Aorta (tissue), 5 donors: ENCODE measurements around the gene POFUT2. TPM values are rescaled to one million over a fixed set of nuclear protein-coding genes. Genes with fewer than 3 reads are reported as not detected.

Experiments used
- ATAC-seq: fragments of 200-7000 bp; cut with Tn5 transposase; one replicate; pipeline ENCODE4 v1.9.1; 2022; ENCODE audit warnings: moderate library complexity; ENCODE audit not compliant: low FRiP score
- DNase-seq, 2 donors: peaks; one replicate each; pipeline ENCODE4 v3.0.0-alpha.2; 2020
- H3K27ac ChIP-seq, 2 donors: one replicate each; pipeline ENCODE4 v1.5.1; 2013; ENCODE audit warnings: low read length in 2 of 2, mild to moderate bottlenecking in 2 of 2, moderate library complexity in 2 of 2, control low read depth in 1 of 2, inconsistent platforms in 1 of 2, low read depth in 1 of 2
- H3K27me3 ChIP-seq, 2 donors: one replicate each; pipeline ENCODE4 v1.6.1; 2013; ENCODE audit warnings: control low read depth in 1 of 2, low read length in 1 of 2, mild to moderate bottlenecking in 1 of 2, moderate library complexity in 1 of 2; ENCODE audit not compliant: insufficient read depth in 2 of 2, control insufficient read depth in 1 of 2
- H3K36me3 ChIP-seq, 2 donors: one replicate each; pipeline ENCODE4 v1.6.1; 2013; ENCODE audit warnings: control low read depth in 1 of 2, low read length in 1 of 2, mild to moderate bottlenecking in 1 of 2; ENCODE audit not compliant: insufficient read depth in 2 of 2, control insufficient read depth in 1 of 2
- H3K4me1 ChIP-seq, 2 donors: one replicate each; pipeline ENCODE4 v1.6.1; 2013; ENCODE audit warnings: low read length in 2 of 2, control low read depth in 1 of 2, mild to moderate bottlenecking in 1 of 2, moderate library complexity in 1 of 2; ENCODE audit not compliant: insufficient read depth in 2 of 2, control insufficient read depth in 1 of 2
- H3K4me3 ChIP-seq, 2 donors: one replicate each; pipeline ENCODE4 v1.5.1; 2013; ENCODE audit warnings: low read length in 2 of 2, control low read depth in 1 of 2, mild to moderate bottlenecking in 1 of 2
- H3K9me3 ChIP-seq: one replicate; pipeline ENCODE4 v1.6.1; 2013; ENCODE audit warnings: mild to moderate bottlenecking, low read length; ENCODE audit not compliant: control insufficient read depth
- WGBS, 2 donors: extraction: QIAGEN DNeasy Blood & Tissue Kit; methylation state at CpG; one replicate each; pipeline ENCODE4 v1.1.7; 2013; 5-methylcytosine and 5-hydroxymethylcytosine counted together
- intact Hi-C, 2 donors: fragments of 100-400 bp; cut with DNase I; formaldehyde crosslinking; loops; one replicate each; pipeline versions ENCODE4 v1.14.2 to v1.15.0; 2022
- polyA plus RNA-seq, 2 donors: library from polyadenylated mRNA; stranded (reverse); fragments of 200-250 nt; gene quantifications; one replicate each; pipeline ENCODE4 v1.2.3, GENCODE V29; 2013
- total RNA-seq, 2 donors: library from RNA; stranded (reverse); fragmentation: NEBNext Ultra II Directional; extraction: Animal tissue kit (Norgen Biotek cat#: 25700); gene quantifications; one replicate each; pipeline ENCODE4 v1.2.1, GENCODE V29; 2021
- donor health status: healthy with polysubstance abuse.
- donor health status: Bipolar disorder and iron deficiency.
- donor health status: DM: no; HTN: no; CAD: no.
- donor health status: DM: no; HTN: no; CAD: no.
- donor health status: DM: yes; HTN: yes; CAD: no.

POFUT2 gene
- total and polyA plus RNA-seq, 4 donors, result 12.6 to 52.2 (median 42.4) TPM

GRCh38 chr21:45266518-45267389 is 20.9 kb downstream of the POFUT2 start:
- ATAC-seq (peak; percentile 37), DNase-seq (peak in 1 of 2 donors; percentile 51)
- no peaks in the 10 kb centered on the region for H3K9me3 ChIP-seq
- intact Hi-C loops, result no loop called here
- WGBS, 2 donors, result 92 to 93% methylated on average over 41 of the region's 41 CpGs
- no peaks in the 10 kb centered on the region for H3K4me1 ChIP-seq
- H3K36me3 ChIP-seq, result peaks cover 0 to 6% of the 10 kb centered on the region in 2 donors
- H3K27me3 ChIP-seq, result no peaks in the 10 kb centered on the region
- no peak overlapping the region for H3K4me3 ChIP-seq
- no peak overlapping the region for H3K27ac ChIP-seq

GRCh38 chr21:45265721-45266517 is 21.8 kb downstream of the POFUT2 start:
- peak; percentile 51 for ATAC-seq
- 93 to 94% methylated on average over 36 of the region's 36 CpGs for WGBS, 2 donors
- Histone ChIP-seq H3K4me3 (no peak overlapping the region), H3K9me3 (no peaks in the 10 kb centered on the region), H3K4me1 (no peaks in the 10 kb centered on the region), H3K27me3 (no peaks in the 10 kb centered on the region), H3K36me3 (peaks cover 0 to 6% of the 10 kb centered on the region in 2 donors), H3K27ac (no peak overlapping the region)
- peak in 1 of 2 donors; percentile 71 for DNase-seq
- intact Hi-C loops, result no loop called here

- Histone ChIP-seq H3K4me3 (no peak overlapping the region), H3K27me3 (no peaks in the 10 kb centered on the region), H3K9me3 (no peaks in the 10 kb centered on the region), H3K36me3 (peaks cover 0 to 4% of the 10 kb centered on the region in 2 donors), H3K27ac (no peak overlapping the region), H3K4me1 (no peaks in the 10 kb centered on the region)
- ATAC-seq (no peak), DNase-seq (peak in 1 of 2 donors; percentile 71)
- 88 to 92% methylated on average over 34 of the region's 34 CpGs for WGBS, 2 donors
- intact Hi-C loops, result no loop called here
Measured at GRCh38 chr21:45264912-45265515, 22.7 kb downstream of the POFUT2 start.

GRCh38 chr21:45264146-45264911 is 23.4 kb downstream of the POFUT2 start:
- Histone ChIP-seq H3K36me3 (peaks cover 0 to 4% of the 10 kb centered on the region in 2 donors), H3K4me1 (no peaks in the 10 kb centered on the region), H3K27me3 (no peaks in the 10 kb centered on the region), H3K4me3 (no peak overlapping the region), H3K27ac (no peak overlapping the region), H3K9me3 (no peaks in the 10 kb centered on the region)
- intact Hi-C loops, result no loop called here
- 90 to 92% methylated on average over 23 of the region's 23 CpGs for WGBS, 2 donors
- DNase-seq (peak in 1 of 2 donors; percentile 16), ATAC-seq (no peak)

- Histone ChIP-seq H3K4me1 (no peaks in the 10 kb centered on the region), H3K9me3 (no peaks in the 10 kb centered on the region), H3K27ac (no peak overlapping the region), H3K27me3 (no peaks in the 10 kb centered on the region), H3K36me3 (peaks cover 0 to 4% of the 10 kb centered on the region in 2 donors), H3K4me3 (no peak overlapping the region)
- intact Hi-C loops, result no loop called here
- DNase-seq (peak in 1 of 2 donors; percentile 39), ATAC-seq (no peak)
- WGBS, 2 donors, result 86 to 95% methylated on average over 6 of the region's 6 CpGs
Measured at GRCh38 chr21:45263534-45263933, 24.2 kb downstream of the POFUT2 start.

GRCh38 chr21:45262616-45263015 is 25.1 kb downstream of the POFUT2 start:
- Histone ChIP-seq H3K27ac (no peak overlapping the region), H3K9me3 (no peaks in the 10 kb centered on the region), H3K4me1 (no peaks in the 10 kb centered on the region), H3K36me3 (peaks cover 0 to 4% of the 10 kb centered on the region in 2 donors), H3K27me3 (no peaks in the 10 kb centered on the region), H3K4me3 (no peak overlapping the region)
- intact Hi-C loops, result no loop called here
- WGBS, 2 donors, result 91 to 93% methylated on average over 11 of the region's 11 CpGs
- DNase-seq (peak in 1 of 2 donors; percentile 28), ATAC-seq (no peak)

GRCh38 chr21:45262041-45262581 is 25.6 kb downstream of the POFUT2 start:
- no peaks in the 10 kb centered on the region for H3K9me3 ChIP-seq
- 91 to 92% methylated on average over 7 of the region's 7 CpGs for WGBS, 2 donors
- intact Hi-C loops, result no loop called here
- no peak overlapping the region for H3K4me3 ChIP-seq
- no peaks in the 10 kb centered on the region for H3K4me1 ChIP-seq
- no peak overlapping the region for H3K27ac ChIP-seq
- no peaks in the 10 kb centered on the region for H3K27me3 ChIP-seq
- no peak for ATAC-seq
- peaks cover 0 to 4% of the 10 kb centered on the region in 2 donors for H3K36me3 ChIP-seq
- DNase-seq, result peak in 1 of 2 donors; percentile 24

GRCh38 chr21:45261093-45261492 is 26.6 kb downstream of the POFUT2 start:
- no peaks in the 10 kb centered on the region for H3K27me3 ChIP-seq
- intact Hi-C loops, result no loop called here

More at GRCh38 chr21:45261093-45261492, 26.6 kb downstream of the POFUT2 start:
- H3K36me3 ChIP-seq, result peaks cover 0 to 4% of the 10 kb centered on the region in 2 donors
- DNase-seq (peak in 1 of 2 donors; percentile 48), ATAC-seq (no peak)
- 95 to 96% methylated on average over 10 of the region's 10 CpGs for WGBS, 2 donors
- no peaks in the 10 kb centered on the region for H3K4me1 ChIP-seq
- H3K4me3 ChIP-seq, result no peak overlapping the region
- H3K27ac ChIP-seq, result no peak overlapping the region
- no peaks in the 10 kb centered on the region for H3K9me3 ChIP-seq
